Measurements from ENCODE around the gene EAF2.
"Not testable (repeated sequence)": the region's sequence is repeated elsewhere in the genome, so short reads cannot be mapped to it uniquely, and the experiment has no call there.

Gene EAF2

GRCh38 chr3:121834671-121835464, at the start of gene EAF2, which contains the start of gene IQCB1:
EAF2 (plus strand) TSS chr3:121835209; CDS start chr3:121835286, 77 bp downstream.
IQCB1 (minus strand) TSS chr3:121835060; CDS start chr3:121828960, 6,100 bp downstream.
- peak; percentile 58 to 98 (median 93) for DNase-seq

GRCh38 chr3:121786485-121786884, 48.5 kb upstream of the EAF2 start:
- no peak for DNase-seq

DNA sequence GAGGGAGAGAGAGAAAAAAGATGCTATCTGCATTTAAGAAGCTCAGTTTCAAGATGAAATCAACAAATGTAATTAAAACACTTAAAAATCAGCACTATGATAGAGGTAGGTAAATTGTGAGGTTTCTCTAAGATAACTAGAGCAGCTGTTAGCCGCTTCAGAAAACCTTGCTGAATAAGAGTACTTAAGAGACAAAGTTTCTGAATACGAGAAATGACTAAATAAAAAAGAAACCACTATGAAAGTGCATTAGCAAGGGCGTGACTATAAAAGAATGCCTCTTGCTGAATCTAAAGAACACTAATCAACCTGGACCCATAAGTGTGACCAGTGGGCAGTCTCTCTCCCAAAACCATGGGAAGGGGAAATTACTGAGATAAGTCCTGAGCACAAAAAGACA, 41.9 kb upstream of the EAF2 start:
- no peak for DNase-seq

DNA sequence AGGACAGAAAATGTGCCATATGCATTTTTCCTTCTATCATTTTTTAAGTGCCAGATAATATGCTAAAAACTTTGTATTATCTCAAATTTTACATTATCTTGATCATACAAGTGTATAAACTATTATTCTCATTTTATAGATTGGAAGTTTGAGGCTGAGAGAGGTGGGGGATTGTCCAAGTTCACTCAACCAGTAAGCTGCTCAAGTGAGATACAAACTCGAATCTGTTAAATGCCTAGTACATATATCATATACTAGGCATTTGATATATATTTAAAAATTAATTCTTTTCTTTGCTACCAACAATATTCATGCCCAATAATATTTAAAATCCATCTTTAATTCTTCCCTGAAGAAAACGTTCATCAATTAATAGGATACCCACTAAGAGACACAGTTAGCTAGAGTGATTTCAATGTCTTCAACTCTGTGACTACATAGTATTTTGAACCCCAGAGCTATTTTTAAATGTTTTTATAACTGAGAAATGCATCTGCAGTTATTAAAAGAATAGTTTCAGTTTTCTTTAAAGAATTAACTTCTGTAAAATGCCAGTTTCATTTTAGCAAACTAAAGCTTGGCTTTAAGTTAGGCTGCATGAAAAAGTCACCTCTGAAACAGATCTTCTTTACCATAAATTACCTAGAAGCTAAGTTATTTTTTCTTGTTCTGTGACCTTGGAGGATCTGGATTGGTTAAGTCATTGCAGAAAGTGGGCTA, 40.6 kb upstream of the EAF2 start:
- no peak for DNase-seq

DNA sequence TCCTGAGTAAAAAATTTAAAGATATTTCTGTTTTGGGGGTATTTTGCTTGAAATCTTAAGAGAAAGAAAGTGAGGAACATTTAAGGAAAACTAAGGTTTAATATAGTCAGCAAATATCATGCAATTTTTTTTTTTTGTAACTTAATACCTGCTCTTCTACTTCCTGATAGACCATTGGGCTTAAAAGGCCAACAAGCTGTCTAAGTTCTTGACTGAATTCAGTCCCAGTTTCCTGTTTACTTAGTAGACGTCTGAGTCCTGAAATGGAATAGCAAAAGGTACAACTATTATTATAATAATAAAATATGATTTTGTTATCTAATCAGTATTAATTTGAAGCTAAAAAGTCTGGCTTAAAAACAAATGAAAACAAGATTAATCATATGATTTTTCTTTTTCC, 38.0 kb upstream of the EAF2 start:
- no peak for DNase-seq

GRCh38 chr3:121800906-121801305, 34.1 kb upstream of the EAF2 start:
- no peak for DNase-seq

DNA sequence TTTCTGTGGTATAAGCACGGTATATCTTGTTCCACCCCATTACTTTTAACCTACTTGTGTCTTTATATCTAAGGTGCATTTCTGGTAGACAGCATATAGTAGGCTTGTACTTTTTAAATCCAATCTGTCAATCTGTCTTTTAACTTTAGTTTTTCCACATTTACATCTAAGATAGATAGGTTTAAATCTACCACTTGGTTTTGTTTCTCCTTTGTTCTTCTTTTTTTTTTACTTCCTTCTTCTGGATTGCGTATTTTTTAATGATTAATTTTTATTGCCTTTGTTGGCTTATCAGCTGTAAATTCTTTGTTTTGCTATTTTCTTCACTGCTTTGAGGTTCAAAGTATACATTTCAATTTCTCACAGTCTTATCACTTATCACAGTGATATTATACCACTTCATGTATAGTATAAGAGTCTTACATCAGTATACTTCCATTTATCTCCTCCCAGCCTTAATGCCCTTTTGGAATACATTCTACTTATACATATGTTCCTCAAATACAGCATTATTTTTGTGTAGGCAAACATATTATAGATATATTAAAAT, 31.2 kb upstream of the EAF2 start:
- no peak for DNase-seq

DNA sequence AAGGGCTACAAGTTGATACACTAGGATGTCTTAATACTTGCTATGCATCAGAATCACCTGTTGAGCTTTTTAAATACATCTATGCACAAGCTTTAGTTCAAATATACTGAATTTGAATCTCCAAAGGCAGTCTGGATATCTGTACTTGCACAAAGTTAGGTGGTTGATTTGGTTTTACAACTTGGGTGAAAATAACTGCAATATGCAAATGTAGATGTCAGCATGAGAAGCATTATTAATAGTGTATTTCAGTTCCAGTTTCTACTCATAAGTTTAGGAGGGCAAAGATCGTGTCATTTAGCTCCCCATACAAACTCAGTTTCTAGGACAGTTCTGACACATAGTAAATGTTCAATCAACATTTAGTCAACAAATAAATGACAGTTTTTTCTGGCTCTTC, 25.8 kb upstream of the EAF2 start:
- DNase-seq = no peak

DNA sequence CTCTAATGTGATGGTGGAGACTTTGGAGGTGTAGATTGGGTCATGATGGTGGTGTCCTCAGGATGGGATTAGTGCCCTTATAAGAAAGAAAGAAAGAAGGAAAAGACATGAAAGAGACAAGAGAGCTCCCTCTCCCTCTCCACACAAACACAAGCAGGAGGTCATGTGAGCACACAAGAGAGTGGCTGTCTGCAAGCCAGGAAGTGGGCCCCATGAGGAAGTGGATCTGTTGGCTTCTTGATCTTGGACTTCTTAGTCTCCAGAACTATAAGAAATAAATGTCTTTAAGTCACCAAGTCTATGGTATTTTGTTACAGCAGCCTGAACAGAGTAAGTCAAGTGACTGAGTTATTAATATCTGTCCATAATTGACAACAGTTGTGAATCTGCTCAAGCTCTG, 17.3 kb upstream of the EAF2 start:
- no peak for DNase-seq

DNA sequence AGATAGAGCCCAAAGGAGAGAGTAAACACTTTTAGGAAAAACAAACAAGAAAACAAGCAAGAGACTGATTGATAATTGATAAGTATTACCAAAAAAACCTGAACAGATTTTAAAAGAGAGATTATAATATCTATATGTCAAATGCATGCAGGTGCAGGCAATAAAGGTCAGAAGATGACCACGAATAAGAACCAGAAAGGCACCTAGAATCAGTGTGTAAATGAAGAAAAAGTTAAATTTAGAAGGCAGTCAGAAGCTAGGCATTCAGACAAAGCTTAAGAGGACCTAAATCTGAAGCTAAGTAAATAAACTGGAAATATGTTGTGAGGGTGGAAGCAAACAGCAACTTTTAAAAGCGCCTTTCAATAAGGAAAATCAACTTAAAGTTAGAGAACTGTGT, 16.4 kb upstream of the EAF2 start:
- no peak for DNase-seq

GRCh38 chr3:121819236-121819635, 15.8 kb upstream of the EAF2 start:
- DNase-seq = no peak

- DNase-seq = no peak
Measured at GRCh38 chr3:121821421-121822199, 13.4 kb upstream of the EAF2 start.

DNA sequence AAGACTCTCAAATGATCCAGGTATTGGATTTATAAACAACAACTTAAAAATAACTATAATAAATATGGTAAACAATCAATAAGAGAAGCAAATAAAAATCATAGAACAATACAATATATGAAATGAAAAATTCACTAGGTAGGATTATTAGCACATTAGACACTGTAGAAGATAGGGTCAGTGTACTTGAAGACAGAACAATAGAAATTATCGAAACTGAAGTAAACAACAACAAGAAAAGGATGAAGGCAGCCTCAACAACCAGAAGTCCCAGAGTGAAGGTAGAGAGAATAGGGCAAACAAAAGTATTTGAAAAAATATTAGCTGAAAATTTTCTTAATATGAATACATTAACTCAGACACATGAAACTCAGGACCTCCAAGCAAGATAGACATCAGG, 12.0 kb upstream of the EAF2 start:
- DNase-seq = no peak

DNA sequence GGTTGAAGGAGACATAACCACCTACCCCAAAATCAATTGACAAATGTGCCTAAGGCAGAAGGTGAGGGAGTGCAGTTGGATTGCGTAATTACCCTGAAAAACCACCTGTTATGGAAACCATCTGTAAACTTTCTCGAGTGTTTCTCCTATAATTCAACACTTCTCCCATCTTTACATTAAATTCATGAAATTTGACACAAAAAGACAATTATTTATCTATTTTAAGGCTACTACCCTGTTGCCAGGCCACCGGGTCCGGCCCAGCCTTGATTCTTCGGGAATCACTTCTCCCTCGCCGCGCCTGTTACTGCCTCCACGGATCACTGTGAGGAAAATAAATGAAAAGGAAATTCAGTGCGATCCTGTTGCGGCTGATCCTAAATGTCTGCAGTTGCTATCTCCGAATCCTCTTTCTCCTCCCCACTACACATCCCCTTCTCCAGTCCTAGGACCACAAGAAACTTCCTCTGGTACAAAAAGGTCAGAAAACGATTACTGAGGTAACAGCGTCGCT, 795 bp upstream of the EAF2 start:
- peak in 5 of 56 donors; percentile 3 to 29 (median 20) for DNase-seq

- peak in 4 of 56 donors; percentile 18 to 36 (median 27) for DNase-seq
Measured at GRCh38 chr3:121835465-121835801, 424 bp downstream of the EAF2 start.

DNA sequence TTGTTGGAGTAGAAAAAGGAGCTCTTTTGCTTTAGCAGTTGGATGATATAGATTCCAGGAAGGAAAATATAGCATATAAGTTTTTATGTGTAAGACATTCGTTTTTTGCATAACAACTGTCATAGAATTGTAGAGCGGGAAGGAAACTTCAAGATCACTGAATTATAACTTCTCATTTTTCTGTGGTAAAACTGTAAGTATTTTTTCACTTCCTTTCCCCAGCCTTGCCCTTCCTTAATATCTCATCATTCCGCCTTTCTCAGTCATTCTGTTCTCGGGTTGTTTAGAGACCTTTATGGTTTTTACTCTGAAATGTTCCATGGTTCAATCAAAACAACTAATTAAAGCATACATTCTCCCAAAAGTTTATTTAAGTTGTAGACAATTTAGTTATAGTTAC, 1.1 kb downstream of the EAF2 start:
- no peak for DNase-seq

GRCh38 chr3:121836481-121836880, 1.5 kb downstream of the EAF2 start:
- DNase-seq = no peak

DNA sequence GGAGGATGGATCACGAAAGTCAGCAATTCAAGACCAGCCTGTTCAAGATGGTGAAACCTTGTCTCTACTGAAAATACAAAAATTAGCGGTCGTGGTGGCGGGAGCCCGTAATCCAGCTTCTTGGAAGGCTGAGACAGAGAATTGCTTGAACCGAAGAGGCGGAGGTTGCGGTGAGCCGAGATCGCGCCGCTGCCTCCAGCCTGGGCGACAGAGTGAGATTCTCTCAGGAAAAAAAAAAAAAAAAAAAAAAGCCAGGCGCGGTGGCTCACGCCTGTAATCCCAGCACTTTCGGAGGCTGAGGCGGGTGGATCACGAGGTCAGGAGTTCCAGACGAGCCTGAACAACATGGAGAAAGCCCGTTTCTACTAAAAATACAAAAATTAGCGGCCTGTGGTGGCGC, 5.0 kb downstream of the EAF2 start:
- DNase-seq = no peak

- no peak for DNase-seq
Measured at GRCh38 chr3:121844892-121845291, 9.9 kb downstream of the EAF2 start.

DNA sequence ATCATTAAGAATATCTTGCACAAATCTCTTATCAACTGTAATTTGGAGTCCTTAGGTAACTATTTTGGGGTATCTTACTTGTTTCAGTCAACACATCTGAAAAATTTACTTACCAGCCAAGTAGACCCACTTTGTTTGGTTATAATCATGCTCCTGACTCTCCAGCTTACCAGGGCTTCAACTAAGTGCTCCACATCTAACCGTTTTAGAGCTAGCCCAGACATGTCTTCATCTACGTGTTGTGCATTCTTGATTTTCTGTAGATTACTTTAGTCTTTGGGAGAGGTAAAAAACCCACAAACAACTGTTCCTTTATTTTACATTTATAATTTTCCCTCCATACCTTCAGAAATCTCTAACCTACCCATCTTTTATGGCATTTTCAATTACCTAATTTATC, 17.2 kb downstream of the EAF2 start:
- DNase-seq = no peak

DNA sequence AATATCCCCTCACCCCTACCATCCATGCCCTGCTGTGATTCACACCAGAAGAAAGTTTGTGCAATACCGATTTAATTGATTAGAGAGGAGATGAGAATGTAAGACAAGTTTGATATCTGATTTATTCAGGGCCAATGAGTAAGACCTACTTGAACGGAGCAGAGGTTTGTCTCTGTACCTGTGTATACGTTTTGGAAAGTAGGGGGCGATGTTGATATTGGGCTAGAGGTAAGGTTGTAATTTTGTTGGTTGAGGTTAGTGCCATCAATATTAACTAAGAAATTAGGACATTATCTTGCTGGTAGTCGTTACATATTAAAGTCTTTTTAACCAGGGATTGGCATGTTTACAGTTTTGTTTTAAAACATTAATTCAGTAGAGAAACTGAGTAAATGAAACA, 20.5 kb downstream of the EAF2 start:
- no peak for DNase-seq

DNA sequence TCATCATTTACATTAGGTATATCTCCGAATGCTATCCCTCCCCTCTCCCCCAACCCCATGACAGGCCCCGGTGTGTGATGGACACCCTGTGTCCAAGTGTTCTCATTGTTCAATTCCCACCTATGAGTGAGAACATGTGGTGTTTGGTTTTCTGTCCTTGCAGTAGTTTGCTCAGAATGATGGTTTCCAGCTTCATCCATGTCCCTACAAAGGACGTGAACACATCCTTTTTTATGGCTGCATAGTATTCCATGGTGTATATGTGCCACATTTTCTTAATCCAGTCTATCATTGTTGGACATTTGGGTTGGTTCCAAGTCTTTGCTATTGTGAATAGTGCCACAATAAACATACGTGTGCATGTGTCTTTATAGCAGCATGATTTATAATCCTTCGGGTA, 22.8 kb downstream of the EAF2 start:
- DNase-seq = not testable (repeated sequence)

All from nucleus accumbens (tissue), 56 donors.